Measurements from ENCODE around the gene LILRB2.
A peak's percentile ranks its signal among the peaks of the same experiment; 100 is the strongest.
"Not testable (repeated sequence)": the region's sequence is repeated elsewhere in the genome, so short reads cannot be mapped to it uniquely, and the experiment has no call there.

The LILRB2 gene

GRCh38 chr19:54271587-54271986 lies 9.3 kb downstream of the LILRB2 start:
- DNase-seq = not testable (repeated sequence)

- DNase-seq = no peak
These were observed 9.8 kb downstream of the LILRB2 start for GRCh38 chr19:54271106-54271505.

GRCh38 chr19:54268936-54269335 lies 12.0 kb downstream of the LILRB2 start:
- no peak for DNase-seq

GRCh38 chr19:54266133-54266532 lies 14.8 kb downstream of the LILRB2 start:
- peak; percentile 58 for DNase-seq

- DNase-seq = no peak
These were observed 18.4 kb downstream of the LILRB2 start for GRCh38 chr19:54262470-54262869.

GRCh38 chr19:54262066-54262465 lies 18.8 kb downstream of the LILRB2 start:
- DNase-seq = peak; percentile 6

GRCh38 chr19:54257116-54257480 lies 23.8 kb downstream of the LILRB2 start, which contains the start of gene LILRB5:
Gene LILRB5, minus strand, starts transcription at chr19:54257273. Its CDS starts 80 bp downstream, at chr19:54257193.
- DNase-seq = peak; percentile 15

- peak; percentile 7 for DNase-seq
These were observed 24.4 kb downstream of the LILRB2 start for GRCh38 chr19:54256250-54257115.

- DNase-seq = peak; percentile 12
These were observed 25.7 kb downstream of the LILRB2 start for GRCh38 chr19:54255105-54255775.

- peak; percentile 12 for DNase-seq
These were observed 26.6 kb downstream of the LILRB2 start for GRCh38 chr19:54254195-54254906.

- peak; percentile 6 for DNase-seq
These were observed 27.3 kb downstream of the LILRB2 start for GRCh38 chr19:54253331-54254194.

GRCh38 chr19:54252845-54253244 lies 28.1 kb downstream of the LILRB2 start:
- peak; percentile 1 for DNase-seq

GRCh38 chr19:54252243-54252642 lies 28.7 kb downstream of the LILRB2 start:
- DNase-seq = no peak

- DNase-seq = peak; percentile 45
These were observed 32.8 kb downstream of the LILRB2 start for GRCh38 chr19:54248016-54248601.

GRCh38 chr19:54247106-54247930 lies 33.6 kb downstream of the LILRB2 start:
- DNase-seq = no peak

GRCh38 chr19:54245936-54246335 lies 35.0 kb downstream of the LILRB2 start:
- DNase-seq = no peak

GRCh38 chr19:54243809-54244208 lies 37.1 kb downstream of the LILRB2 start:
- not testable (repeated sequence) for DNase-seq

GRCh38 chr19:54242646-54243045 lies 38.3 kb downstream of the LILRB2 start, which contains the start of gene LILRA6:
Gene LILRA6, minus strand, starts transcription at chr19:54242790.
- DNase-seq = not testable (repeated sequence)

- not testable (repeated sequence) for DNase-seq
These were observed 38.7 kb downstream of the LILRB2 start for GRCh38 chr19:54242234-54242633.

- DNase-seq = not testable (repeated sequence)
These were observed 40.3 kb downstream of the LILRB2 start for GRCh38 chr19:54240372-54241336.
